Heart left ventricle (tissue), 16 donors: ENCODE results near the gene PCDHA6. TPM values are rescaled to one million over a fixed set of nuclear protein-coding genes. Genes with fewer than 3 reads are reported as not detected.
"Not testable (repeated sequence)": the region's sequence is repeated elsewhere in the genome, so short reads cannot be mapped to it uniquely, and the experiment has no call there.

Experiments
- ATAC-seq, 4 donors: fragments of 200-7000 bp; cut with Tn5 transposase; one replicate each; pipeline ENCODE4 v1.9.1; 2020 to 2022; ENCODE audit warnings: moderate library complexity in 4 of 4, mild to moderate bottlenecking in 3 of 4, moderate number of reproducible peaks in 1 of 4
- DNase-seq, 5 donors: peaks; one replicate each; pipeline ENCODE4 v3.0.0-alpha.2; 2020
- H3K27ac ChIP-seq, 12 donors: fragments of 200-600 bp; sonication (generic) in 4 of 12; one replicate each; pipeline versions ENCODE4 v1.5.0 to v1.8.0; 2016 to 2022; ENCODE audit warnings: mild to moderate bottlenecking in 2 of 12
- H3K27me3 ChIP-seq, 9 donors: fragments of 200-600 bp; sonication (generic) in 2 of 9; one replicate each; pipeline versions ENCODE4 v1.5.1 to v1.8.0; 2016 to 2022; ENCODE audit warnings: mild to moderate bottlenecking in 3 of 9
- H3K36me3 ChIP-seq, 9 donors: fragments of 200-600 bp; sonication (generic) in 2 of 9; one replicate each; pipeline versions ENCODE4 v1.5.0 to v1.8.0; 2018 to 2022; ENCODE audit warnings: mild to moderate bottlenecking in 2 of 9
- H3K4me1 ChIP-seq, 12 donors: fragments of 200-600 bp; sonication (generic) in 4 of 12; one replicate each; pipeline versions ENCODE4 v1.5.0 to v1.8.0; 2016 to 2022; ENCODE audit warnings: mild to moderate bottlenecking in 3 of 12
- H3K4me3 ChIP-seq, 12 donors: fragments of 200-600 bp; sonication (generic) in 4 of 12; one replicate each; pipeline versions ENCODE4 v1.5.0 to v1.8.0; 2017 to 2022; ENCODE audit warnings: mild to moderate bottlenecking in 9 of 12, moderate library complexity in 4 of 12
- H3K9me3 ChIP-seq, 12 donors: fragments of 200-600 bp; sonication (generic) in 4 of 12; one replicate each; pipeline versions ENCODE4 v1.5.0 to v1.8.0; 2016 to 2022; ENCODE audit warnings: mild to moderate bottlenecking in 1 of 12
- POLR2A ChIP-seq, 2 donors: fragments of 450-650 bp; IDR thresholded peaks; one replicate each; pipeline ENCODE4 v1.6.1; 2017; ENCODE audit warnings: antibody characterized with exemption in 2 of 2, mild to moderate bottlenecking in 2 of 2, moderate library complexity in 2 of 2
- WGBS, 4 donors: extraction: QIAGEN DNeasy Blood & Tissue Kit in 2 of 4; methylation state at CpG; one replicate each; pipeline versions ENCODE4 v1.1.5 to v1.1.7; 2013 to 2018; 5-methylcytosine and 5-hydroxymethylcytosine counted together
- intact Hi-C, 10 donors: fragments of 100-400 bp; cut with DNase I; formaldehyde crosslinking; loops; one replicate each; pipeline versions ENCODE4 v1.11.1 to v1.14.2; 2022
- polyA plus RNA-seq, 2 donors: library from polyadenylated mRNA; stranded (reverse); fragments of 200-250 nt; gene quantifications; one replicate each; pipeline ENCODE4 v1.2.3, GENCODE V29; 2013
- total RNA-seq, 9 donors: library from RNA; depleted of rRNA in 2 of 9; stranded (reverse); fragments of >200 nt in 2 of 9; fragmentation: NEBNext Ultra II Directional in 3 of 9; extraction: Animal tissue kit (Norgen Biotek cat#: 25700) in 3 of 9; gene quantifications; one replicate each; pipeline versions ENCODE4 v1.1.0 to v1.2.4, GENCODE V29; 2016 to 2023
- TF ChIP-seq, protein P1 (sequence below), 12 donors: fragments of 200-600 bp; sonication (generic) in 4 of 12; IDR thresholded peaks; one replicate each; pipeline versions ENCODE4 v1.5.0 to v1.8.0; 2018 to 2022; ENCODE audit warnings: antibody characterized with exemption in 12 of 12, mild to moderate bottlenecking in 5 of 12
- donor health status: ischemic (EF 13 %, LVEDD 7.1; RV severe dilation, severe dysfunction).
- donor health status: healthy with polysubstance abuse.
- donor health status: DM: no; HTN: yes; CAD: no.
- donor health status: DM: no; HTN: no; CAD: no.
- donor health status: ischemic (EF 25% LVEDD 6.9; RV normal size, moderate dysfunction).
- donor health status: ischemic (EF 25% LVEDD 5.7; RV mildly dilated, moderate dysfunction).
- donor health status: healthy.
- donor health status: DM: yes; HTN: yes; CAD: no.
- donor health status: ischemic (EF 35%, LVEDD 5.7; RV mildly dilated, moderate dysfunction).
- donor health status: nonischemic (EF 11% LVEDD 7.7; RV severe dilation, severe dysfunction).
- donor health status: DM: yes; HTN: yes; CAD: no.
- donor health status: PGD.
- donor health status: ischemic (EF 29% LVEDD 5.4; RV normal size, mild dysfunction).
- donor health status: nonischemic (EF 23%, LVEDD 6.1; RV moderate dilation, normal function).

Gene PCDHA6
- total and polyA plus RNA-seq, 11 donors: 0.10 to 0.36 (median 0.29) TPM; not detected in 5

DNA sequence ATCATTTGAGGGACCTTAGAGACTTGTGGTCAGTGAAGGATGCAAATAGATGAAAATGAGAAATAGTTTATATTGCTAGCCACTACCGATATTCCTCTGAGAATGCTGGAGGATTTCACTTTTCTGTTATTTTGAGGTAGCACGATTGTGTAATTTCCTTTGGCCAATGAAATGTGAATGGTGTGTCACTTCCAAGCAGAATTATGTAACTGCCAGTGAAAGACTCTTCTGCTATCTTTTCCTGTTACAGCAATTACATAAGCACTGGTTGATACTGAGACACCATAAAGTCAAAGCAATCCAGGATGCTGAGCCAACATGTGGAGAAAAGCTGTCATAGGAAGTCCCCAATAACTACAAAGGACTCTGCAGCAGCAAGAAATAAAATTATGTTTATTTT is 36.7 kb upstream of the PCDHA6 start:
- intact Hi-C loops: no loop called here
- no peak for TF ChIP-seq POLR2A (IDR thresholded peaks at IDR 0.05)
- TF ChIP-seq, protein P1, sequence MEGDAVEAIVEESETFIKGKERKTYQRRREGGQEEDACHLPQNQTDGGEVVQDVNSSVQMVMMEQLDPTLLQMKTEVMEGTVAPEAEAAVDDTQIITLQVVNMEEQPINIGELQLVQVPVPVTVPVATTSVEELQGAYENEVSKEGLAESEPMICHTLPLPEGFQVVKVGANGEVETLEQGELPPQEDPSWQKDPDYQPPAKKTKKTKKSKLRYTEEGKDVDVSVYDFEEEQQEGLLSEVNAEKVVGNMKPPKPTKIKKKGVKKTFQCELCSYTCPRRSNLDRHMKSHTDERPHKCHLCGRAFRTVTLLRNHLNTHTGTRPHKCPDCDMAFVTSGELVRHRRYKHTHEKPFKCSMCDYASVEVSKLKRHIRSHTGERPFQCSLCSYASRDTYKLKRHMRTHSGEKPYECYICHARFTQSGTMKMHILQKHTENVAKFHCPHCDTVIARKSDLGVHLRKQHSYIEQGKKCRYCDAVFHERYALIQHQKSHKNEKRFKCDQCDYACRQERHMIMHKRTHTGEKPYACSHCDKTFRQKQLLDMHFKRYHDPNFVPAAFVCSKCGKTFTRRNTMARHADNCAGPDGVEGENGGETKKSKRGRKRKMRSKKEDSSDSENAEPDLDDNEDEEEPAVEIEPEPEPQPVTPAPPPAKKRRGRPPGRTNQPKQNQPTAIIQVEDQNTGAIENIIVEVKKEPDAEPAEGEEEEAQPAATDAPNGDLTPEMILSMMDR (IDR thresholded peaks at IDR 0.05): no peak
- Histone ChIP-seq H3K4me1 (no peaks in the 10 kb centered on the region), H3K27ac (no peak overlapping the region), H3K9me3 (peaks cover 0 to 82% (median 42%) of the 10 kb centered on the region in 12 donors), H3K36me3 (no peaks in the 10 kb centered on the region), H3K27me3 (peaks cover 0 to 63% (median 9%) of the 10 kb centered on the region in 9 donors), H3K4me3 (no peak overlapping the region)
- ATAC-seq (no peak), DNase-seq (no peak)
- WGBS, 4 donors: 26 to 55% (median 43%) methylated on average over 2 of the region's 2 CpGs

DNA sequence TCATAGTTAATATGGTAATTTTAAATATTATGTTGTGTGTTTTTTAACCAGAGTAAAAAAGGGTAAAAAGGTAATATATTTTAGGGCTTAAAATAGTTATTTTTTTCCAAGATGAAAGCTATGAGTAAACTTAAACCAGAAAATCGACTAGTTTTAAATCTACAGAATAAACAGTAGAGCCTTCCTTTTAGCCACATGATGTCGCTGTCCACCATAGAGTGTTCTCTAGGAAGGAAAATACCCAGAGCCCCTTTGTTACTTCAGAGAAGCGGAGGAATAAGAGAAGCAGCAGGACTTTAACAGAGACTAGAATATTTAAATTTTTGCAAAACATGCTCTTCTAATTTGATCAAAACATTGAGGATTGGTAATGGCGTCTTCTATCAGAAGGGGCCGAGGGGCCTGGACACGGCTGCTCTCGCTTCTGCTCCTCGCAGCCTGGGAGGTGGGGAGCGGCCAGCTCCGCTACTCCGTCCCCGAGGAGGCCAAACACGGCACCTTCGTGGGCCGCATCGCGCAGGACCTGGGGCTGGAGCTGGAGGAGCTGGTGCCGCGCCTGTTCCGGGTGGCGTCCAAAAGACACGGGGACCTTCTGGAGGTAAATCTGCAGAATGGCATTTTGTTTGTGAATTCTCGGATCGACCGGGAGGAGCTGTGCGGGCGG is 33.0 kb upstream of the PCDHA6 start, which contains the start of gene PCDHA2:
Gene PCDHA2 (plus strand): TSS at position 258 of the 664 bp plus-strand sequence.
- WGBS, 4 donors: 16 to 27% (median 19%) methylated on average over 25 to 27 of the region's 27 CpGs
- ATAC-seq (no peak), DNase-seq (peak in 1 of 5 donors; percentile 47)
- no peaks in the 10 kb centered on the region for H3K36me3 ChIP-seq
- TF ChIP-seq POLR2A (IDR thresholded peaks at IDR 0.05): no peak
- TF ChIP-seq, protein P1 (IDR thresholded peaks at IDR 0.05): peak in 5 of 12 donors; percentile 6 to 31 (median 16)
- intact Hi-C loops: no loop called here
- peak within 1 kb of the TSS in 5 of 12 donors; percentile 7 to 39 (median 29) for H3K4me3 ChIP-seq
- H3K9me3 ChIP-seq: peaks cover 0 to 75% (median 30%) of the 10 kb centered on the region in 12 donors
- no peak within 1 kb of the TSS for H3K27ac ChIP-seq
- H3K27me3 ChIP-seq: peaks cover 0 to 39% (median 9%) of the 10 kb centered on the region in 9 donors
- H3K4me1 ChIP-seq: no peaks in the 10 kb centered on the region

DNA sequence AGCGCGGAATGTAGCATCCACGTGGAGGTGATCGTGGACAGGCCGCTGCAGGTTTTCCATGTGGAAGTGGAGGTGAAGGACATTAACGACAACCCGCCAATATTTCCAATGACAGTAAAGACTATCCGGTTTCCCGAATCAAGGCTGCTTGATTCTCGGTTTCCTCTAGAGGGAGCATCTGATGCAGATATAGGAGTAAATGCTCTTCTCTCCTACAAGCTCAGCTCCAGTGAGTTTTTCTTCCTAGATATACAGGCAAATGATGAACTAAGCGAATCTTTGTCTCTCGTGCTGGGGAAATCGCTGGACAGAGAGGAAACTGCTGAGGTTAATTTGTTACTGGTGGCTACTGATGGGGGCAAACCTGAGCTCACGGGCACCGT is 32.5 kb upstream of the PCDHA6 start:
- H3K9me3 ChIP-seq: peaks cover 0 to 79% (median 30%) of the 10 kb centered on the region in 12 donors

DNA sequence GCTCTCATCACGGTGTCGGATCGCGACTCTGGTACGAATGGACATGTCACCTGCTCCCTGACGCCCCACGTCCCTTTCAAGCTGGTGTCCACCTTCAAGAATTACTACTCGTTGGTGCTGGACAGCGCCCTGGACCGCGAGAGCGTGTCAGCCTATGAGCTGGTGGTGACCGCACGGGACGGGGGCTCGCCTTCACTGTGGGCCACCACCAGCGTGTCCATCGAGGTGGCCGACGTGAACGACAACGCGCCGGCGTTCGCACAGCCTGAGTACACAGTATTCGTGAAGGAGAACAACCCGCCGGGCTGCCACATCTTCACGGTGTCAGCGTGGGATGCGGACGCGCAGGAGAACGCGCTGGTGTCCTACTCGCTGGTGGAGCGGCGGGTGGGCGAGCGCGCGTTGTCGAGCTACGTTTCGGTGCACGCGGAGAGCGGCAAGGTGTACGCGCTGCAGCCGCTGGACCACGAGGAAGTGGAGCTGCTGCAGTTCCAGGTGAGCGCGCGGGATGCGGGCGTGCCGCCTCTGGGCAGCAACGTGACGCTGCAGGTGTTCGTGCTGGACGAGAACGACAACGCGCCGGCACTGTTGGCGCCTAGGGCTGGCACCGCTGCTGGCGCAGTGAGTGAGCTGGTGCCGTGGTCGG is 31.6 kb upstream of the PCDHA6 start:
- H3K4me3 ChIP-seq, H3K27ac ChIP-seq, H3K36me3 ChIP-seq, H3K4me1 ChIP-seq, intact Hi-C loops, ATAC-seq: not testable (repeated sequence)
- peaks cover 0 to 78% (median 29%) of the 10 kb centered on the region in 12 donors for H3K9me3 ChIP-seq
- H3K27me3 ChIP-seq: peaks cover 0 to 41% (median 13%) of the 10 kb centered on the region in 9 donors
- WGBS, 4 donors: 40 to 61% (median 58%) methylated on average over 62 to 72 of the region's 72 CpGs
- peak in 1 of 5 donors; percentile 58 for DNase-seq

More for the DNA sequence above, 32.5 kb upstream of the PCDHA6 start:
- no peak overlapping the region for H3K27ac ChIP-seq
- H3K4me3 ChIP-seq: peak overlapping the region in 5 of 12 donors; percentile 7 to 39 (median 29)
- intact Hi-C loops: no loop called here
- no peak for DNase-seq
- no peaks in the 10 kb centered on the region for H3K36me3 ChIP-seq
- TF ChIP-seq, protein P1 (IDR thresholded peaks at IDR 0.05): peak in 2 of 12 donors; percentile 8 to 19
- TF ChIP-seq POLR2A (IDR thresholded peaks at IDR 0.05): no peak
- no peak for ATAC-seq
- 16 to 31% (median 20%) methylated on average over 12 to 15 of the region's 15 CpGs for WGBS, 4 donors
- H3K27me3 ChIP-seq: peaks cover 0 to 39% (median 9%) of the 10 kb centered on the region in 9 donors
- no peaks in the 10 kb centered on the region for H3K4me1 ChIP-seq
